ENCODE measurements around the gene LRRN2.
"Not testable (repeated sequence)": the region's sequence is repeated elsewhere in the genome, so short reads cannot be mapped to it uniquely, and the experiment has no call there.

LRRN2 gene

GRCh38 chr1:204571631-204572030 is 113.9 kb downstream of the LRRN2 start:
- no peak for DNase-seq

- DNase-seq = no peak
These were observed 114.4 kb downstream of the LRRN2 start for GRCh38 chr1:204571128-204571527.

GRCh38 chr1:204570021-204570420 is 115.5 kb downstream of the LRRN2 start:
- DNase-seq = not testable (repeated sequence)

- no peak for DNase-seq
These were observed 116.1 kb downstream of the LRRN2 start for GRCh38 chr1:204569478-204569877.

- no peak for DNase-seq
These were observed 116.8 kb downstream of the LRRN2 start for GRCh38 chr1:204568576-204569315.
